Brain pericyte (primary cell): ENCODE data around the gene STRIT1.
A peak's percentile ranks its signal among the peaks of the same experiment; 100 is the strongest.

Experiments
- DNase-seq: peaks from one replicate; pipeline ENCODE4 v3.0.0-alpha.2; 2012; ENCODE audit warnings: low read depth, low spot score

Gene STRIT1

GRCh38 chr3:155293516-155293915 is at the start of gene STRIT1:
TSS of gene STRIT1 (minus strand) at chr3:155293683.
- DNase-seq = no peak

- no peak for DNase-seq
Measured at GRCh38 chr3:155342344-155342743, 48.9 kb upstream of the STRIT1 start.

- no peak for DNase-seq
Measured at GRCh38 chr3:155339052-155339451, 45.6 kb upstream of the STRIT1 start.

- DNase-seq = no peak
Measured at GRCh38 chr3:155335724-155336354, 42.4 kb upstream of the STRIT1 start.

- DNase-seq = no peak
Measured at GRCh38 chr3:155334914-155335723, 41.6 kb upstream of the STRIT1 start.

GRCh38 chr3:155334215-155334913 is 40.9 kb upstream of the STRIT1 start:
- DNase-seq = no peak

GRCh38 chr3:155332716-155333115 is 39.2 kb upstream of the STRIT1 start:
- DNase-seq = no peak

GRCh38 chr3:155331078-155331477 is 37.6 kb upstream of the STRIT1 start:
- DNase-seq = no peak

- no peak for DNase-seq
Measured at GRCh38 chr3:155330370-155330769, 36.9 kb upstream of the STRIT1 start.

GRCh38 chr3:155329513-155330048 is 36.1 kb upstream of the STRIT1 start:
- no peak for DNase-seq

- DNase-seq = no peak
Measured at GRCh38 chr3:155327871-155328270, 34.4 kb upstream of the STRIT1 start.

- no peak for DNase-seq
Measured at GRCh38 chr3:155327430-155327829, 33.9 kb upstream of the STRIT1 start.

- DNase-seq = no peak
Measured at GRCh38 chr3:155326901-155327300, 33.4 kb upstream of the STRIT1 start.

- DNase-seq = no peak
Measured at GRCh38 chr3:155326244-155326643, 32.8 kb upstream of the STRIT1 start.

- DNase-seq = no peak
Measured at GRCh38 chr3:155325263-155325835, 31.9 kb upstream of the STRIT1 start.

- DNase-seq = peak; percentile 53
Measured at GRCh38 chr3:155323063-155323666, 29.7 kb upstream of the STRIT1 start.

- no peak for DNase-seq
Measured at GRCh38 chr3:155321418-155321817, 27.9 kb upstream of the STRIT1 start.

- DNase-seq = no peak
Measured at GRCh38 chr3:155320934-155321333, 27.5 kb upstream of the STRIT1 start.

- DNase-seq = no peak
Measured at GRCh38 chr3:155318740-155319139, 25.3 kb upstream of the STRIT1 start.

- DNase-seq = no peak
Measured at GRCh38 chr3:155317211-155317610, 23.7 kb upstream of the STRIT1 start.

GRCh38 chr3:155316426-155316825 is 22.9 kb upstream of the STRIT1 start:
- DNase-seq = no peak

GRCh38 chr3:155313916-155314315 is 20.4 kb upstream of the STRIT1 start:
- no peak for DNase-seq
